Daoy (cell line): Measurements from ENCODE around the gene EEF1AKMT3. TPM values are rescaled to one million over a fixed set of nuclear protein-coding genes. Genes with fewer than 3 reads are reported as not detected.

Experiments
- DNase-seq: peaks from one replicate; pipeline ENCODE4 v3.0.0-alpha.2; 2015; ENCODE audit warnings: low read depth
- total RNA-seq: library from RNA; depleted of rRNA; stranded (reverse); fragments of >200 nt; shearing (Covaris generic); gene quantifications from 2 replicates; pipeline ENCODE4 v1.2.3, GENCODE V29; 2014

Gene EEF1AKMT3
- total RNA-seq, 1 experiment from 2014 or later, result 1.9 TPM

DNA sequence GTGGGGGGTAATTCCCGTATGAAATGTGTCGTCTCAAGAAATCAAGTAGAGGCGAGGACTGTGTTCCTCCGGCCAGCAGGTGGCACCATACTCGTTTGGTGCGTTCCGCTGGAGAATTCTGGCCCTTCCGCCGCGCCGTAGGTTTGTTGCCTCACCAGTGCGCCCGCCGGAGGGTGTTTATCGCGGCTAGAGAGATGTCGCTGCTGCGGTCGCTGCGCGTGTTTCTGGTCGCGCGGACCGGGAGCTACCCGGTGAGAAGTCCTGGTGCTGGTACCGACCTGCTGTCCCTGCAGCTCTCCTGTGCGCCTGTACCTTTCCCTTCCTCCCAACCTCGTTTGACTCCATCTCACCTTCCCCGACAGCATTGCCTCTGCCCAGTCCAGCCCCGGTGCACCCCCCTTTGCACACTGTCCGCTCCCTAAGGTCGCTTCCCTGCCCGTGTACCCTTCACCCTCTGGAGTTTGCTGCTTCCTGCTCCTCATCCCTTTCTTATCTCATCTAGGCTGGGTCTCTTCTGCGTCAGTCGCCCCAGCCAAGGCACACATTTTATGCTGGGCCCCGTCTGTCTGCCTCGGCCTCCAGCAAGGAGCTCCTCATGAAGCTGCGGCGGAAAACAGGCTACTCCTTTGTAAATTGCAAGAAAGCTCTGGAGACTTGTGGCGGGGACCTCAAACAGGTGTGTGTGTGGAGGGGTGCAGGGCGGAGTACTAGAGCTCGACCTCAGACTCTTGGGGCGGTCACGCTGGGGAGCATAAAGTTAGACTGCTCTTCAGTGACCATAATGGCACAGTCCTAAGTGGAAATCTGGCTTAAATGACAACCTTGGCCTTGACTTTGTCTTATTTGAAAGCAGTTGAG lies 10.4 kb downstream of the EEF1AKMT3 start, which contains the start of gene TSFM:
Gene TSFM (plus strand): TSS at position 180 of the 858 bp plus-strand sequence. CDS start 15 bp downstream, at position 195.
- peak; percentile 96 for DNase-seq

DNA sequence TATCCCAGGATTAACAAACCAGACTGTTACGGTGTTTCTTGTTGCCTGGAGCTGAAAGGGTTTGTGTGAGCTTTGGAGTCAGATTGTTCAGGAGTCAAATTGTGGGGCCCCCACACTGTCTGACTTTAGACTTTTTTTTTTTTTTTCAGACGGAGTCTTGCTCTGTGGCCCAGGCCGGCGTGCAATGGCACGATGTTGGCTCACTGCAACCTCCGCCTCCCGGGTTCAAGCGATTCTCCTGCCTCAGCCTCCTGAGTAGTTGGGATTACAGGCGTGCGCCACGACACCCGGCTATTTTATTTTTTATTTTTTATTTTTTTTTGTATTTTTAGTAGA lies 11.0 kb downstream of the EEF1AKMT3 start:
- DNase-seq, result no peak

DNA sequence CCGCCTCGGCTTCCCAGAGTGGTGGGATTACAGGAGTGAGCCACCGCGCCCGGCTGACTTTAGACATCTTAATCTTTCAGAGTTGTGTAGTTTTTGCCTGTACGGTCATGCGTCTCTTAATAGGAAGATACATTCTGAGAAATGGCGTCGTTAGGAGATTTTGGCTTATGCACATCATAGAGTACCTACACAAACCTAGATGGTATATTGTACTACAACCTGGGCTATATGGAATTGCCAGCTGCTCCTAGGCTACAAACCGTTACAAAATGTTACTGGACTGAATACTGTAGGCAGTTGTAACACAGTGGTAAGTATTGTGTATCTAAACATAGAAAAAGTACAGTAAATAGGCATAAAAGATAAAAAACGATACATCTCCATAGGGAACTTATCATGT lies 11.4 kb downstream of the EEF1AKMT3 start:
- DNase-seq, result no peak

DNA sequence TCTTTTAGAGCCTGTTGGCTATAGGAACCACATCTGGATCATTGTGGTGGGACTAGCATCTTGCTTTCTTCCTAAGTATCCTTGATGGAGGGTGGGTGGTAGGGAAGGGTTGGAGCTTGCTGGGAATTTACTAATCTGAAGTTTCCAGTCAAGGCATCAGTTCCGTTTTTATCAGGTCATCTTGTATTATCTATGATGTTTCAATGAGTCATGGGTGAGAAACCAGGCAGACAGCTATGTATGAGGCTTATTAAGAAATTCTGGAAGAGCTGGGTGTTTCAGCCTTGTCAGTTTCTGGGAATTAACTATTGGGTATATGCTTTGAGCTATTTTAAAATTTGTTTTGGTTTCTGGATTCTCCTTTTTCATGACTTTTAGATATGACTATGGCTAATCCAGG lies 21.5 kb downstream of the EEF1AKMT3 start:
- DNase-seq, result peak; percentile 54

DNA sequence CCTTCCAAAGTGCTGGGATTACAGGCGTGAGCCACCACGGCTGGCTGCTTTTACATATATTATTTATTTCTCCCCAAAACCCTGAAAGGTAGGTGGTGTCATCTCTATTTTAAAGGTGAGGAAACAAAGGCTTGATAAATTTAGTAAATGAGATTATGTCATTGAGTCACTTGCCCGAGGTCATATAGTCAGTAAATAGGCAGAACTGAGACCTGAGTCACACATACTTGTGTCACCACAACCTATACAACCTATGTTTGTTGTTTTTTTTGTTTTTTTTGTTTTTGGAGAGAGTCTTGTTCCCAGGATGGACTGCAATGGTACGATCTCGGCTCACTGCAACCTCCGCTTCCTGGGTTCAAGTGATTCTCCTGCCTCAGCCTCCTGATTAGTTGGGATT lies 22.9 kb downstream of the EEF1AKMT3 start:
- DNase-seq, result peak; percentile 30

DNA sequence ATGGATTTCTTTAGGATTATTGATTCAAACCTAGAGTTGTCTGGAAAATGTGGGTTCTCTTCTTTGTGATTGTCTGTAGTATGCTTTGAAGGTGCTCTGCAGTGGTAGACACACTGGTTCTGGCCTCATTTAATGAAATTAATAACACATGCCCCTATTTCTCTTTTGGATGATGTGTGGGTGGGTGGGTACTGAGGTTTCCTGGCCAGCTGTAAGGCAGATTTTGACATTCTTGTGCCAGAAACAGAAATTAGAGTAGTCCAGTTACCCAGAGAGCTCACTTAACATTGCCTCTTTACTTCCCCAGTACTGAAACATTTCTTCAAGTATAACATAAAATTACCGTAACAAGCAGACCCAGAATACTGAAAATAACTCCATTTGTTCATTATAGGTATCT lies 24.6 kb downstream of the EEF1AKMT3 start:
- DNase-seq, result no peak

DNA sequence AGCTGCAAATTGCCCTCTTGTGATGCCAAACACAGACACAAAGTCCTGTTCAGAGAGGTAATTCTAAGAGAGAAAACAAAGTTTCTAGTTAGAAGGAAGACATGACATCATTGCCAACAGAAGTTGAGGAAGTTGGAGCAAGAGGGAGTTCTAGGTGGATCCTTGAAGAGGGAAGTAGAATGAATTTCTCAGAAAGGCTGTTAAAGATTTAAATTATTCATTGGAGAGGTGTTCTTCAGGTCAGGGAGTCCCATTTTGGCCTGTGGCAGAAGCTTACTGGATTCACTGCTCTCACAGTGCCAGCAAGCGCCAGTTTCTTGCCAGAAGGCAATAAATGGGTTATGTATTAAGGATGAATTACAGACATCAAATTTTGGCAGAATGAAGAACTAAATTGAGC lies 25.5 kb downstream of the EEF1AKMT3 start:
- DNase-seq, result no peak

DNA sequence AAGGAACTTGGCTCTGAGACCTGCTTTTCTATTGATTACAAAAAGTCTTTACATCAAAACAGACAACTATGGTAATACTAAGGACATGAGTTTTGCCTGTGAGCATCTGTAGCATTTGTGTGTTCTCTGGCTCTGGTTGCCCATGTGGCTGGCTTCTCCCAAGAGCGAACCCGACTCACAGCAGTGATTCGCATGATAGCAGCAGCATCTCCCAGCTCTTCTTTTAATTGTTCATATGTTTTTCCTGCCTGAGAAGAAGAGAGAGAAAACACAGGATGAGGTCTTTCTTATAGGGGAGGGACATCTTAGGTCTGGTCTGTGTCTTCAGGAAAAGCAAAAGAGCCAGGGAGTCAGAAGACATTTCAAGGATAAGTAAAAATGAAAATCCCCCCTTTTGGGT lies 28.6 kb downstream of the EEF1AKMT3 start:
- no peak for DNase-seq

DNA sequence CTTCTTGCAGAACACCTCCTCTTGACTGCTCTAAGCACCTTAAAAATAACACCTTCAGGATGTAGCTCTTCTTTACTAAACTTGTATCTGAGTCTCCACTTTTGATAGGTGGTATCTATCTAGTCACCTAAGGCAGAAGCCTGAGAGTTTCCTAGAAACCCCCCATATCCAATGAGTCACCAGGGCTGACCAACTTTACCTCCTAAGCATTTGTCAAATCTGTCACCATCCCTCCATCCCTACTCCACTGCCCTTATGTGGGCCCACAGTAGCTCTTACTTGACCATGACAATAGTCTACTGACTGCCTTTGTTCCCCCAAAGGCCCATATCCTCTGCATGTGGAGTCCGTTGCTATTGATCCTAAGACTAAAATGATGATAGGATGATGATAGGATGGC lies 30.2 kb downstream of the EEF1AKMT3 start:
- no peak for DNase-seq

DNA sequence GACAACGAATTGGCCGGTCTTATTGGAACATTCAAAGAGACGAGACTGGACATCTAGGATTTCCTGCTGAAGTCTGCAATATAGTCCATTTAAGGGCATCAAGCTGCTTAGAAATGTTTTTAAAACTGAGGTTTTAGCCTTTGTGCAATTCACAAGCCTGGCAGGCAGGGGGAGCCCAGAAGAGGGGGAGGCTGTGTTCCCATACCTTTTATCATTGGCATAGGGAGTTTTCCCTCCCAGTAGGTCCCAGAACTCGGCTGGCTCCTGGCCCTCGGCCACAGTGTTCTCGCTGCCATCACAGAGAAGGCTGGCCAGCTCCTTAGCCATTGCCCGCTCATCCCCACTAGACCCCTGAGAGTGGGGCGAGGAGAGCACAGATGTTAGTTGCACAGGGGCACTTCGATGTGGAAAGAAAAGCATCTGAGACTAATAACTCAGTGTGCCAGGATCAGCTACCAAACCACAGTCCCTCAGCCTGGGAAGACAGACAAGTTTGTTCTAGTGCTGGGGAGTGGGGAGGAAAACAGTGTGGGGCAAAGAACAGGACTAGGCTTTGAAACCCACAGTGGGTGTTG lies 31.0 kb downstream of the EEF1AKMT3 start:
- DNase-seq, result peak; percentile 42

DNA sequence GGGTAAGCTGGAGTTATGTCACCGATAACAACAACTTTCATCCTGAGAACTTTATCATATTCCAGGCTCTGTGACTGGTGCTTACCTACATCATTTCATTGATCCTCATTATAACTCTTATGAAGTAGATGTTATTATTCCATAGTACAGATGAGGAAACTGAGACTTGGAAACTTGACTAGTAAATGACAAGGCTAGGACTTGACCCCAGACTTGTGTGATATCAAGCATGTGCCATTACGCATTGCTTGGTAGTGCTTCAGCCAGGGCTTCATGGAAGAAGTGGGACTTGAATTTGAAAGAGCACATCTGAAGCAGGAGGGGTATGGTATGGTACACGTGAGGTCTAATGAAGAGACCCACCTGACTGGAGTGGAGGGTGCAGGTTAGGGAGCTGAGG lies 34.3 kb downstream of the EEF1AKMT3 start:
- DNase-seq, result no peak

DNA sequence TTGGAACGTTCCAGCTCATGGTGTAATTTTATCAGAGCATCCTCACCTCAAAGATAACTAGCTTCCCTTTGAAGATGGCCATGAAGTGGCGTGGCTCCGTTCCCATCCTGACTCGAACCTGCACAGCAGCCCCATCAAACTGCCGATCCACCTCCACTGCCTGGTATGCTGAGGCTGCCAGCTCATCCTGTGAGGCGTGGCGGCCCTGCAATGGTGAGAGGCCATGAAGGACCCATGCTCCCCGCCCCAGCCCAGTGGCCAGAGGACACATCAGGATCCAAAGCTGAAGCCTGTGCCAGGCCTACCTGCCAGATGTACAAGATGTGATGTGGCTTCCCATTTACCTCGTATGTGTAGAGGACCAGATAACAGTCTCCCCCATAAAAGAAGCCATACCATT lies 34.9 kb downstream of the EEF1AKMT3 start:
- no peak for DNase-seq

DNA sequence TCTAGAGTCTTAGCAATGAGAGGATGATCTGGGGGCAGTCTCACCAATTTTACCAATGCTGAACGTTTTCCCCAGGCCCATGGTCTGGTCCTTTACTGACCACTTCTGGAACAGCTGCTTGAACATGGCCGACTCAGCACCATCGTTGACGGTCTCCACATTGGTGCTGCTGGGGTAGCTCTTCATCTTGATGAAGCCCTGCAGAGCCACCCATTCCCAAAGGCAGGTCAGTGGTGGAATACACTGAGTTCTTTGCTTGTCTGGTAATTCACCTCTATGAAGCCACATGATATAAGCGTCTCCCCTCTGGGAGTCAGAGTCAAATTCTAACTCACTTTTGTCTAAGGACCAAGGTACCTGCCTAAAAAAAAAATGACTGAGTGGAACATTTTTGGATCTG lies 35.9 kb downstream of the EEF1AKMT3 start:
- DNase-seq, result no peak

DNA sequence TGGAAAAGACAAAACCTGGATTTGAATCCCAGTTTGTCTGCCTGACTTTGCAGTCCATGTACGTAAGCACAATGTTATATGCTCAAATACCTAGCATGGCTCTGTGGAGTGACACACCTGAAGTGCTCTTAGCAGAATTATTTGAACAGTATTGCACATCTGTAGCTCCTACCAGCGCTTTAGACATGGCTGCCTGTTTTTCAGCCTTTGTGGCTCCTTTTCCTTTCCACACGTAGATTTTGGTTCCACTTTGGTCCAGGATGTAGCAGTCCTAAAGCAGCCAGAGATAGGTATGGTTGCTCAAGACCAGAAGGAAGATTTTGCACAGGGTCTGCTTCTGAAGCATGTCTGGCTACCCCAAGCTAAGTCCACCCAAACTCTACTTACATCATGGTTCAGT lies 37.0 kb downstream of the EEF1AKMT3 start:
- no peak for DNase-seq

DNA sequence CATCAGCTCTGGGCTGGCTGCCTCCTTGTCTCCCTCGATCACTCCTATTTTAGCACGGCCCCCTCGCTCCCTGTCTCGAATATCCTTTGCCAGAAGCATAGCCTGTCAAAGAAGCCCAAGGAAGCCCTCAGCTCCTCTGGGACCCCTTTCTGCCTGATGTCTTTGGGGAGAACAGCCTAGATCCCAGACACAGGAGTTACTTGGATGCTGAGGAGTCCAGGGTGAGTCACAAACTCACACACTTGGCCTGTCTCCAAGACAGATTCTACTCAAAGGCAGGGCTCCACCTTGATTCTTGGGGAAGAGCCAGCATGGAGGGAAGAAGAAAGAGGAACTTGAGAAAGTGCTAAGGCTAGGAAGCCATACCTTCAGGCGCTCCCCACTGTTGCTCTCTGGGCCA lies 38.0 kb downstream of the EEF1AKMT3 start:
- peak; percentile 67 for DNase-seq

DNA sequence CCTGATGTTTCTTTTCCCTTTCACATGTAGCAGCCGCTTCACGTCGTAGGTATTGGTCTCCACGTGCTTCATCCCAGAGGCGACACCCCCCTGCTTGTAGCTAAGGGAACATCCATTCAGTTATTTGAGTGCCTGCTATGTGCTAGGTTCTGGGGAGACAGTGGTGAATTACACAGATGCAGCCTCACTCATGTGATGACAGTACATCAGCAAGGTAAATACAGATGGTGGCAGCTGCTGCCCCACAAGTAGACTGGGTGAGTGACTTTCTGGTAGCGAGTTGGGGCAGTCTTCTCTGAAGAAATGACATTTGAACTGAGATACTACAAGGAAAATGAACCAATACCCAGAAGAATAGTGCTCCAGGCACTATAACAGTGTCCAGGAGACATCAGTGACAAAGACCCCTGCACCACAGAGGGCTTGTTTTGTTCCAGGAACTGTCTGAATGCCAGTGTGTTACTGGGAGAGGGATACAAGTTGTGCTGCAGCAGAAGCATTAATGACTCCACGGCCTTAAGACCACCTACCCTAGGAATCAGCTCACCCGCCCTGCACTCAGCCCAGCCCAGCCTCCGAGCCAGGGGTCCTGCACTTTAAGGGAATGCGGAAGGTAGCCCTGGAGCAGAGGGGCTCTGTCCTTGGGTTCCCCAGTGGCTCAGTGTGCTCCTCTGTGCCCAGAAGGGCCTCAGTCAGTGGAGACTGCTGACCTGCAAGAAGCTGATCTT lies 38.8 kb downstream of the EEF1AKMT3 start:
- no peak for DNase-seq

DNA sequence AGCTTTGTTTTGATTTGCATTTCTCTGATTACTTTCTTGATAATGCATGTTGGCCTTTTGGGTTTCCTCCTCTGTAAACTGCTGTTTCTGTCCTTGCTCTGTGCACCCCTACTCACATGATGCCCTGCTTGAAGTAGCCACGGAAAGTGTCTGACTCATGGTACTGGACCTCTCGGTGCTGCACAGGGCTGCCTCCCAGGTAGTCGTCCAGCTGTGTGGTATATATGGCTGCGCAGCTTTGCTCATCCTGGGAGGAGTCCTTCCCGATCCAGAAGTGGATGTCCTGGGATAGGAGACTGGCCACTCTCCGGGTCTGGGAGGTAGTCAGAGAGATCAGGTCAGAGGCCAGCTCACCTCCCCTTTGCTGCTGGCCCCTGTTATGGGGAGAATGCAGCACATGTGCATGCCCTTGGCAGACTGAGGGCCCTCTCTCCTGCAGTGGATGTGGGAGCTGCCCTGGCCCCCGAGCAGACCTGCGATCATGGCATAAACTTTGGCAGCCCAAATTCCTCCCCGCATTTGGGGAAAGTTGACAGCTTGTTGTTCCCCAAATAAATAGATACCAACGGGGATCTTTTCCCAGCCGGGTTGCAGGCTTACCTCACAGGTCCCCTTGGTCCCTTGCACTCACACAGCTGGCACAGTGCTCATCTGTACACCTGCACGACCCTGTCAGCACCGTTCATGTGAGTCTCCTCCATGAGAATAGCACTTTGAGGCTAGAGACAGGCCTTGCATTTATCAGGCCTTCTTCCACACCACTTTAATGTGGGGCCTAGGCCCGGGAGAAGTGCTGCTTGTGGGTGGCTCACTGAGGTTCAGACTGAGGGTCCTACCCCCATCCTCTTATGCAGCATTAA lies 40.9 kb downstream of the EEF1AKMT3 start:
- peak; percentile 25 for DNase-seq

DNA sequence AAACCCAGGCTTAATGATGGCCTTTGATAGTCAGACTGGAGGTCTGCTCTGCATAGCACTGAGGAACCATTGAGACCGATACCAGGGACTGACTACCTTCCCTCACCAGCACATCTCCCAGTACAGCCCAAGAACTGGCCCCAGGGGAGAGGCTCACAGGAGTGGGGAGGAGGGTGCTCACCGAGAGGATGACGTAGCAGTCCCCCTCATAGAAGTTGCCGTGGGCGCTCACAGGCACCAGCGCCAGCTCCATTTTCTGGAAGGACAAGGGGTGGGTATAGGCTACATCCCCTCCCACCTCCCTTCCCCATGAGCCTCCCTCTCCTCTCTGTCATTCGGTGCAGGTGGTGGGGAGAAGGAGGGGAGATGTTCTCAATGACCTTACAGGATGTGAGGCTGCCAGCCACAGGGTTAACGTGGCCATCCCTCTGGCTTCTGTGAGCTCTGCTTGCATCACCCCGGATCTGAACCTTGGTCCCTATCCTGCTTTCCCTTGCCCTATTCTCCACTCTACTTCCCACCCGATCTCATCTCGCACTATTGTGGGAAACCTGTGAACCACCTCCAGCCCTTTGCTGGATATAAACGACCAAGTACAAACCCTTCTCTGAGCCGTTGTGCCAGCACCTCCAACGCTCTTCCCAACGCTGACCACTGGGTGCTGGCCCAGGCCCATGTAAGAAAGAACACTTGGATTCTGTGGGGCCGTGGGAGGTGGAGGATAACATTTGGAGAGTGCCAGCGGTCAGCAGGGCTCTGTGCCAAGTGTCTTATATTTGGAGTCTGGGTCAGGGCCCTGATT lies 41.8 kb downstream of the EEF1AKMT3 start:
- DNase-seq, result no peak

DNA sequence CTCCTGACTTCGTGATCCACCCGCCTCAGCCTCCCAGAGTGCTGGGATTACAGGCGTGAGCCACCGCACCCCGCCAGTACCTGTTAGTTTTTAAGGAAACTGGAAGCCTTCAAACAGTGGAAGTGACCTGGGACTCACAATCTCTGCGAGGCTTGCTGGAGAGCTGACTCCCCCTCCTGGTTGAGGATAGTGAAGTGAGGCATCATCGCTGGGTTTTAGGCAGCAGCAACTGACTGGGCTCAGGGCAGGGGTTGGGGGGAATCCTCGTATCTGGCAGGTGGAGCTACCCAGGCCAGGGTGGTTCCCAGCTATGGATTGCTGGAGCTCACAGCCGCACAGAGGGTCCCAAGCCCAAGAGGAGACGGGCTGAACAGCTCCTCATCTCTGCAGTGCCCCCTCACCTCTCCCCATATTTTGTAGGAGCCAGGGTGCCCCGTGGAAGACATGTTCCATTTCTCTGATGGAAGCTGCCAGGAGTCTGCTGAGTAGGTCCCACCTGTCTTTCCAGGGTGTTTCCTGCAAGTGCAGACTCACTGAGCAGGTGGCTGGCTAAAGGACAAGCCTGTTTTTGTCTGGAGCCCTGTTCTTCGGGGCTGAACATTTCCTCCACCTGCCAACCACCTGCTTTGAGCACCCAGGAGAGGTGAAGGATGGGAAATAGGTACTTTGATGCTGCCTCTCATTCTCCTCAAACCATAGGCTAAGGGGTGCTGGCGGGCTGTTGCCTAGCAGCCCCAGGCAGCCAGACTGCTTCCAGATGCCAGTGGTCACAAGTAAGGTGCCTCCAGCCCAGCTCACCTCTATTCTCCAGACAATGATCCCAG lies 43.0 kb downstream of the EEF1AKMT3 start:
- DNase-seq, result no peak
